Hepatocyte (in vitro differentiated cells): ENCODE measurements around the gene FES. TPM values are rescaled to one million over a fixed set of nuclear protein-coding genes. Genes with fewer than 3 reads are reported as not detected.

Source experiments
- DNase-seq: peaks from one replicate; pipeline ENCODE4 v3.0.0-alpha.2; 2016; ENCODE audit warnings: low spot score
- H2AFZ ChIP-seq: fragments of 200-600 bp; sonication (generic); 2 replicates; pipeline ENCODE4 v1.6.0; 2016; ENCODE audit warnings: antibody characterized with exemption, mild to moderate bottlenecking
- H3K27ac ChIP-seq: fragments of 200-600 bp; sonication (generic); 2 replicates; pipeline ENCODE4 v1.5.1; 2016; ENCODE audit warnings: mild to moderate bottlenecking
- H3K27me3 ChIP-seq: fragments of 200-600 bp; sonication (generic); 2 replicates; pipeline ENCODE4 v1.6.1; 2016
- H3K36me3 ChIP-seq: fragments of 200-600 bp; sonication (generic); replicated peaks from 2 replicates; pipeline ENCODE4 v1.5.1; 2016; ENCODE audit warnings: low read depth; ENCODE audit not compliant: insufficient read depth
- H3K4me1 ChIP-seq: fragments of 200-600 bp; sonication (generic); 2 replicates; pipeline ENCODE4 v1.5.1; 2016; ENCODE audit warnings: mild to moderate bottlenecking, moderate library complexity; ENCODE audit not compliant: insufficient read depth
- H3K4me2 ChIP-seq: fragments of 200-600 bp; sonication (generic); 2 replicates; pipeline ENCODE4 v1.6.0; 2016
- H3K4me3 ChIP-seq: fragments of 200-600 bp; sonication (generic); 2 replicates; pipeline ENCODE4 v1.5.1; 2016; ENCODE audit warnings: mild to moderate bottlenecking
- H3K79me2 ChIP-seq: fragments of 200-600 bp; sonication (generic); 2 replicates; pipeline ENCODE4 v1.6.0; 2017; ENCODE audit warnings: mild to moderate bottlenecking
- H3K9me2 ChIP-seq: fragments of 200-600 bp; sonication (generic); replicated peaks from 2 replicates; pipeline ENCODE4 v1.6.0; 2017; ENCODE audit warnings: mild to moderate bottlenecking; ENCODE audit not compliant: insufficient read depth
- H3K9me3 ChIP-seq: fragments of 200-600 bp; sonication (generic); 2 replicates; pipeline ENCODE4 v1.5.1; 2016; ENCODE audit warnings: low read depth, mild to moderate bottlenecking
- H4K20me1 ChIP-seq: fragments of 200-600 bp; sonication (generic); 2 replicates; pipeline ENCODE4 v1.6.0; 2016; ENCODE audit warnings: mild to moderate bottlenecking; ENCODE audit not compliant: insufficient read depth, poor library complexity, severe bottlenecking
- CTCF ChIP-seq: fragments of 200-600 bp; sonication (generic); IDR thresholded peaks from 2 replicates; pipeline ENCODE4 v1.5.1; 2016; ENCODE audit warnings: antibody characterized with exemption, mild to moderate bottlenecking; ENCODE audit not compliant: poor library complexity
- EZH2 ChIP-seq: fragments of 200-600 bp; sonication (generic); IDR thresholded peaks from 2 replicates; pipeline ENCODE4 v1.6.1; 2016; ENCODE audit warnings: antibody characterized with exemption, mild to moderate bottlenecking, borderline replicate concordance
- EZH2phosphoT487 ChIP-seq: fragments of 200-600 bp; sonication (generic); IDR thresholded peaks from one replicate; pipeline ENCODE4 v1.6.1; 2018; ENCODE audit warnings: antibody characterized with exemption, mild to moderate bottlenecking, low read depth, moderate library complexity; ENCODE audit not compliant: unreplicated experiment, severe bottlenecking
- WGBS: methylation state at CpG from one replicate; pipeline ENCODE4 v1.1.6; 2016; ENCODE audit warnings: low lambda C conversion rate; ENCODE audit errors: missing lambda C conversion rate; 5-methylcytosine and 5-hydroxymethylcytosine counted together
- polyA plus RNA-seq: library from polyadenylated mRNA; unstranded; fragments of >200 nt; fragmentation: Nextera tagmentation; extraction: Ambion mirVana; gene quantifications from 2 replicates; pipeline ENCODE4 v1.2.1, GENCODE V29; 2016
- small RNA-seq: library from RNA; depleted of rRNA; stranded (forward); fragments of <200 nt; gene quantifications from one replicate; pipeline ENCODE3, GENCODE V24; 2014
- total RNA-seq: library from RNA; depleted of rRNA; stranded (reverse); fragments of >200 nt; gene quantifications from 2 replicates; pipeline ENCODE4 v1.2.3, GENCODE V29; 2014

The FES gene
- total and polyA plus RNA-seq, 2 experiments from 2014 or later, result 7.3 to 13.5 TPM

- Histone ChIP-seq H3K36me3 (no peaks in the 10 kb centered on the region), H3K27me3 (no peaks in the 10 kb centered on the region), H3K4me3 (no peak overlapping the region), H2AFZ (no peak overlapping the region), H3K9me3 (no peaks in the 10 kb centered on the region), H3K27ac (no peak overlapping the region), H3K4me1 (no peaks in the 10 kb centered on the region), H3K9me2 (no peaks in the 10 kb centered on the region), H3K4me2 (no peak overlapping the region), H4K20me1 (no peaks in the 10 kb centered on the region), H3K79me2 (peaks cover 3% of the 10 kb centered on the region)
- 90% methylated on average over 12 of the region's 12 CpGs for WGBS
- DNase-seq, result no peak
- no peak for TF ChIP-seq CTCF
- no peak for TF ChIP-seq EZH2phosphoT487
- no peak for TF ChIP-seq EZH2
These were observed 58.2 kb downstream of the FES start for GRCh38 chr15:90942354-90943120.

- DNase-seq, result no peak
- H3K27ac ChIP-seq, result no peak overlapping the region
- H2AFZ ChIP-seq, result no peak overlapping the region
- no peaks in the 10 kb centered on the region for H3K79me2 ChIP-seq
- no peaks in the 10 kb centered on the region for H3K27me3 ChIP-seq
- H3K4me3 ChIP-seq, result no peak overlapping the region
- H3K4me2 ChIP-seq, result no peak overlapping the region
- no peaks in the 10 kb centered on the region for H3K9me2 ChIP-seq
- no peaks in the 10 kb centered on the region for H3K36me3 ChIP-seq
- TF ChIP-seq CTCF (no peak), EZH2 (no peak), EZH2phosphoT487 (no peak)
- WGBS, result 92% methylated on average over 7 of the region's 7 CpGs
- H4K20me1 ChIP-seq, result no peaks in the 10 kb centered on the region
- no peaks in the 10 kb centered on the region for H3K4me1 ChIP-seq
- H3K9me3 ChIP-seq, result no peaks in the 10 kb centered on the region
These were observed 60.8 kb downstream of the FES start for GRCh38 chr15:90945091-90945490.

Small RNA genes within 50 kb of the gene (small RNA-seq; reads per million reads assigned to genes)
- not detected for gene RN7SL363P

Other genes starting within 250 kb of the FES start
- gene BLM, start 167.2 kb upstream of the FES start, total RNA-seq, result 3.5 and 4.3 TPM in 2 replicates
- 1.7 and 2.9 TPM in 2 replicates for gene BLM, start 167.2 kb upstream of the FES start, polyA plus RNA-seq
- gene FURIN, start 15.9 kb upstream of the FES start, total RNA-seq, result 62.6 and 67.9 TPM in 2 replicates
- gene FURIN, start 15.9 kb upstream of the FES start, polyA plus RNA-seq, result 84.6 and 98.9 TPM in 2 replicates
- gene MAN2A2, start 18.8 kb downstream of the FES start, total RNA-seq, result 8.3 and 11.2 TPM in 2 replicates
- gene MAN2A2, start 18.8 kb downstream of the FES start, polyA plus RNA-seq, result 32.7 and 44.5 TPM in 2 replicates
- 15.4 and 17.5 TPM in 2 replicates for gene HDDC3, start 48.0 kb downstream of the FES start, total RNA-seq
- 13.0 and 20.0 TPM in 2 replicates for gene HDDC3, start 48.0 kb downstream of the FES start, polyA plus RNA-seq
- 55.2 and 69.8 TPM in 2 replicates for gene UNC45A, start 50.8 kb downstream of the FES start, total RNA-seq
- gene UNC45A, start 50.8 kb downstream of the FES start, polyA plus RNA-seq, result 55.3 and 63.3 TPM in 2 replicates
- gene RCCD1, start 70.4 kb downstream of the FES start, total RNA-seq, result 5.3 and 9.5 TPM in 2 replicates
- gene RCCD1, start 70.4 kb downstream of the FES start, polyA plus RNA-seq, result 9.4 and 11.2 TPM in 2 replicates
- gene PRC1, start 110.0 kb downstream of the FES start, total RNA-seq, result 29.2 and 35.8 TPM in 2 replicates
- gene PRC1, start 110.0 kb downstream of the FES start, polyA plus RNA-seq, result 21.5 and 29.8 TPM in 2 replicates
- 8.0 and 11.7 TPM in 2 replicates for gene VPS33B, start 138.1 kb downstream of the FES start, total RNA-seq
- 7.8 and 10.4 TPM in 2 replicates for gene VPS33B, start 138.1 kb downstream of the FES start, polyA plus RNA-seq
- gene SV2B, start 215.8 kb downstream of the FES start, total RNA-seq, result 0.56 and 2.2 TPM in 2 replicates
- 0.17 TPM in 1 of 2 replicates, not detected in the other for gene SV2B, start 215.8 kb downstream of the FES start, polyA plus RNA-seq